GM21390 (cell line): Measurements from ENCODE around the gene TMC7.

Experiments
- ATAC-seq: cut with Tn5 transposase; IDR thresholded peaks from one replicate; pipeline ENCODE4 v1.9.1; 2021; ENCODE audit not compliant: unreplicated experiment

The TMC7 gene

DNA sequence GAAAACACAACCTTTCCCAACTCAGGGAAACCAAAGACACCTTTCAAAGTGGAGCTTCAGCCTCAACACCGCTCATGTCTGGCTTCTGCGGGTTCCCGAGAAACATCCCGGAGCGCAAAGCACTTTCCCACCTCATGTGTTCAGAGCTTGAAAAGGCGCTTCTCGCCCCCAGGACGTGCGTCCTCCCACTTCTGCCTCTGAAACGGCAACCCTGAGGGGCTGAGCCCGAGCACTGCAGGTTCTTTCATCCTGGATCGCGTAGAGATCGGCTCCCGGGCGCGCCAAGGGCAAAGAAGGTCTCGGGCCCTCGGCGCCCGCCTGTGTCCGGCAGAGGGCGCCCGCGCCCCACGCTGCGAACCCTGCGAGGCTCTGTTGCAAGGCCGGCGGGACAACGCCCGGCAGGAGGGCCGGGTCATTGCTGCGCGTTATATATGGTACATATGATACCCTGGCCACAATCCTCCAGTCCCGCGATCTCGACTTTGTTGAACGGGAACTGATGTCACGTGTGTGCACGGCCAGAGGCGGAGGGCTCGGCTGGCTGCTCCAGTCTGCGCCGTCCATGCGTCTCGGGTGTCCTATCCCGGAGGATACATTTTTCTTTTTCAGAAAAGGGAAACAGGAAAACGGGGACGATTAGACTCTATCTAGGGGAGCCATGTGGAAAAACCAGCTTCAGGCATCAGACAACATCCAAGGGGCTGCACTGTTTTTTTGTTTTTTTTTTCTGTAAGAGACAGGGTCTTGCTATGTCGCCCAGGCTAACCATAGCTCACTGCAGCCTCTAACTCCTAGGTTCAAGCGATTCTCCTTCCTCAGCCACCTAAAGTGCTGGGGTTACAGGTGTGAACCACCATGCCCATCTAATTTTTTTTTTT lies 102.8 kb downstream of the TMC7 start:
- ATAC-seq = no peak

DNA sequence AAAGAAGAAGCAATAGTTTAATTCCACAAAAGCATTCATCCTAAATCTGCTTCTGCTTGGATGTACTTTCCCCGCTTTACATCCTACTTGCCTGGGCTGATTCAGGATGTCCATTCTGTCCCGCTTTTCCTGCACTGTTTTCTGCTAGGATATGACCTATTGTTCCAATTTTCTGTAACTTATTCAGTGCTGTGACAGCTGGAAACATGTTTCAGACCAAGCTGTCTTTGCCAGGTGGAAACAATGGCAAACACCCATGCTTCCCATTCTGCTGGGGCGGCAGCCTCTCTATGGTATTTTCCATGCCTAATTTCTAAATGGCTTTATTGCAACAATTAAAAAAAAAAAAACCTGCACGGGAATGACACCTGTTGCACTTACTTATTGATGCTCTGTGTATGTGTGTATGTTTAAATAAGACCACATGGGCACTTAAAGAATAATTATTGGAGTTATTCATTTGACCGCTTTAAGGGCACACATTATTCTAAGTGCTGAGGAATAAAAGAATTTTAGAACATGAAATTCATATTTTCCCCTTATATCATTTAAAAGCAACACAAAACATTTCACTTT lies 104.7 kb downstream of the TMC7 start:
- ATAC-seq = no peak

DNA sequence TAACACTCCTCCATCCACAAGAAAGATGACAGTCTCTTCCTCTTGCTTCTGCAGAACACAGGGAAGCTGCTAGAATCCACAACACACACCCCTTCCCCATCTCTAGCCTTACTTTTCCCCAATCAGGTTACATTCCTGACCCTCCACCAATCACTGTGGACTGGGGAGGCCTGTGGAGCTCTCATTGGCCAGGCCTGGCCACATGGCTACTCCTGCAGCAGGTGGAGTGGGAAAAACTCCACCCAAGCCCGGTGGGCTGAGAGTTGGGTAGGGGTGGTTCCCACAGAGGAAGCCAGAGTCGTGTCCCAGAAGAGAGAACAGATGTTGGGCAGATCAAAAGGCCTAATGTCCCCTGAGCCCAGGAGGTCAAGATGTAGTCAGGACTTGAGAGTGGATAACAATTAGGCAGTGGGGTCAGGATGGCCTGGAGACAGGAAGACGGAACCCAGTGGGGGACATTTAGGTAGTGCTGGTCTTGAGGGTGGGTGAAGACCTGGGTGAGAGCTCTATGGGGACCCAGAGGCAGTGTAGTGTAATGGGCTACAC lies 105.7 kb downstream of the TMC7 start:
- no peak for ATAC-seq

DNA sequence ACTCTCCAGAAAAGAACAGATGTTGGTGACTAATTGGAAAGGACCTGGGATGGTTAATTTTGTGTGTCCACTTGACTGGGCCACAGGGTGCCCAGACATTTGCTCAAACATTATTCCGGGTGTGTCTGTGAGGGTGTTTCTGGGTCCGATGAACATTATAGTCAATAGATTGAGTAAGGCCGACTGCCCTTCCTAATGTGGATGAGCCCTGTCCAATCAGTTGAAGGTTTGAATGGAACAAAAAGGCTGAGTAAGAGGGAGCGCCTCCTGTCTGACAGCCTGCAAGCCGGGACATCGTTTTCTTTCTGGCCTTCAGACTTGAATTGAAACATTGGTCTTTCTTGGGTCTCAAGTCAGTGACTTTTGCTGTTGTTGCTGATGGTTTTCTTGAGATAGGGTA lies 107.2 kb downstream of the TMC7 start:
- no peak for ATAC-seq

DNA sequence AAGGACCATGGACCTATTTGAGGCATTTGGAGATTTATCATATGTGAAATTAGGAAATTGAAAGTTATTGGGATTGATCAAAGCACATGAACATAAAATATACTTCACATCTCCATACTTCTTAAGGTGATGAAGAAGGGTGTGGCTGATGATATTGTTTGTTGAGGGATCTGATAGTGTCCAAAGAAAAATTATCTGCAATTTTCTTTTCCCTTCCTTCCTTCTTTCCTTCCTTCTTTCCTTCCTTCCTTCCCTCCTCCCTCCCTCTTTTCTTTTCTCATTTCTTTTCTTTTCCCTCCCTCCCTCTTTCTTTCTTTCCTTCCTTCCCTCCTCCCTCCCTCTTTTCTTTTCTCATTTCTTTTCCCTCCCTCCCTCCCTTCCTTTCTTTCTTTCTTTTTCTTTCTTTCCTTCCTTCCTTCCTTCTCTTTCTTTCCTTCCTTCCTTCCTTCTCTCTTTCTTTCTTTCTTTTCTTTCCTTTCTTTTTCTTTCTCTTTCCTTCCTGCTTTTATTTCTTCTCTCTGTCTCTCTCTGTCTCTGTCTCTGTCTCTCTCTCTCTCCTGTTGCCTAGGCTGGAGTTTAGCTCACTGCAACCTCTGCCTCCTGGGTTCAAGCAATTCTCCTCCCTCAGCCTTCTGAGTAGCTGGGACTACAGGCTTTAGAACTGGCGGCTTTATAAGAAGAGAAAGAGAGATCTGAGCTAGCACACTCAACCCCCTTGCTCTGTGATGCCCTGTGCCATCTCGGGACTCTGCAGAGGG lies 109.1 kb downstream of the TMC7 start:
- no peak for ATAC-seq

DNA sequence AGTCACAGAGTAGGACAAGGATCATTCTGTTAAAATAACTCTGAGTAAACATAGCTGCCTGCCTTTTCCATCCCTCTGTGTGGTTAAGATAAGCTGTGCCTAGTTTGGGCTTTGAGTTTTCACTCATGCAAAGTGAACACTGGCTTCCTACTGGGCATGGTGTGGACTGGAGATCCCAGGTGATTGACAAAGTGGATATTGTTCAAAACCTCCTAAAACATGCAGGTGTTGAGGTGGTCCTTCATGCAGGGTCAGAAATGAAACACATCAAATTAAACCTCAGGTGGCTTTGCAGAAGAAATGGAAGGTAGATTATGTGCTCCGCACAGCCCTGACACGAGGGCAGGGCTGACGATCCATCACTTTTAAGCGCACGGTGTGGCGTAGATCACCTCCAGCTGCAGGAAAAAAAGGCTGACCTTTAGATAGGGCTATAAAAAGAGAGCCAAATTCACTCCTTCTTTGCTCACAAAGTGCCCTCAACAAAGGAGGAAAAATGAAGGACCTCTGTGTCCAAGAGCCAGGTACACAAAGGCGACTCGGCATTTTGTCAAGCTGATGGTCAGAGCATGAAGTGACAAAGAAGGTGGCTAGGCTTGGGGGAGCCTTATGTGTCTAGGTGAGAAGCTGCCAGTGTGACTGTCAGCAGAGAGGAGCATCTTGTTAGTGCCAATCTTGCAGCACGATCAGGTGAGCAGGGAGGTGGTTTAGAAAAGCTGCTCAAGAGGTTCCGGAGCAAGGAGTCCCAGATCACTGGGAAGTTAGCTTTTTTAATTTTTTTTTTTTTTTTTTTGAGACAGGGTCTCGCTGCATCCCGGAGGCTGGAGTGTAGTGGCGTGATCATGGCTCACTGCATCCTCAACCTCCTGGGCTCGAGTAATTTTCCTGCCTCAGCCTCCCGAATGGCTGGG lies 110.2 kb downstream of the TMC7 start:
- ATAC-seq = no peak

DNA sequence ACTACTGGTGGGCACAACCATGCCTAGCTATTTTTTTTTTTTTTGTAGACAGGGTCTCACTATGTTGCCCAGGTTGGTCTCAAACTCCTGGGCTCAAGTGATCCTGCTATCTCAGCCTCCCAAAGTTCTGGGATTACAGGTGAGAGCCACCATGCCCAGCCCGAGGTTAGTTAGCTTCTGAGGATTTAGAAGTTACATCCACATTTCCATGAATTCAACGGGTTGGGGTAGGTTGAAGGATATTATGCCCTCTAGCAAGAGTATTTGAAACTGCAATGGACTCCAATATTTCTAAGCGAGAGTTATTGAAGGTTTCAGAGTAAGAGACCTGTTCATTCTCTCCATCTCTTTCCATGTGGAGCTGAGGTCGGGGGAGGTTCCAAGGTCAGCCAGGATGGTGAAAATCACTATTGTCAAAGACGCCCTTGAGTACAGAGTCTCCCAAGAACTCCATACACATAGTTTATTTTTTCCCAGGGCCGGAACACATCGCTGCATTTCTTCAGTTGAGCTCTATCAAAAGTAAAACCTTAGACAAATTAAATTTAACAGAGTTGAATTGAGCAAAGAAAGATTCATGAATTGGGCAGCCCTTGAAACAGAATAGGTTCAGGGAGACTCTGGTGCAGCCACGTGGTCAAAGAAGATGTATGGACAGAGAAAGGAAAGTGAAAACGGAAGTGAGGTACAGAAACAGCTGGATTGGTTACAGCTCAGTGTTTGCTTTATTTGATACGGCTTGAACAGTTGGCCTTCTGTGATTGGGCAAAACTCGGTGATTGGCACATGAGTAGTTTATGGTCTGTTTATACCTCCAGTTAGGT lies 111.0 kb downstream of the TMC7 start:
- ATAC-seq = no peak

DNA sequence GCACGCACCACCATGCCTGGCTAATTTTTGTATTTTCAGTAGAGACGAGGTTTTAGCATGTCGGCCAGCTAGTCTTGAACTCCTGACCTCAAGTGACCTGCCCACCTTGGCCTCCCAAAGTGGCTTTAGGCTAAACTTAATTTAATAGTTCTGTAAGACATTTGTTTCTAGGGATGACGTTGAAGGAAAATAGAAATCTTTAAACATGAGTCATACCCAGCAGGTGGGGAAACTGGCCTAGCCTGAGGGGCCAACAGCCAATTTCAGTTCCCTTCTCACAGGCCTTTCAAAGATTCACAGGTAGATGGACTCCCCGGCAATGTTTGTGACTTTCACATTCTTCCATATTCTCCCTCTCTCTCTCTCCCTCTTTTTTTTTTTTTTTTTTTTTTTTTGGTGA lies 111.9 kb downstream of the TMC7 start:
- ATAC-seq = no peak

DNA sequence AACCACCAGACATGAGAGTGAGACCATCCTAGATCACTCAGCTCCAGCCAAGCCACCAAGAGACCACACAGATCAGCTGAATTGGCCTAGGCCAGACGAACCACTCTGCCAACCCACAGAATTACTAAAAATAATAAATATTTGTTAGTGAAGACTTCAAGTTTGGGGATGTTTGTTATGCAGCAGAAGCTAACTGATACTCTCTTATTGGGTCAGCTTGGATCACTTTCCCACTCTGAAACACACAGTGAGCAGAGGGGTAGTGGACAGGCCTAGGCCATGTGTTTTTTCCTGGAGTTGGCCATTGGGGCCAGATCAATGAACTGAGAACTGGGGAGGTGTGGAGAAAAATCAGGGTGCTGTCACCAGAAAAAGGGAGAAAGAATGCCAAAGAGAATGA lies 114.4 kb downstream of the TMC7 start:
- ATAC-seq = no peak

DNA sequence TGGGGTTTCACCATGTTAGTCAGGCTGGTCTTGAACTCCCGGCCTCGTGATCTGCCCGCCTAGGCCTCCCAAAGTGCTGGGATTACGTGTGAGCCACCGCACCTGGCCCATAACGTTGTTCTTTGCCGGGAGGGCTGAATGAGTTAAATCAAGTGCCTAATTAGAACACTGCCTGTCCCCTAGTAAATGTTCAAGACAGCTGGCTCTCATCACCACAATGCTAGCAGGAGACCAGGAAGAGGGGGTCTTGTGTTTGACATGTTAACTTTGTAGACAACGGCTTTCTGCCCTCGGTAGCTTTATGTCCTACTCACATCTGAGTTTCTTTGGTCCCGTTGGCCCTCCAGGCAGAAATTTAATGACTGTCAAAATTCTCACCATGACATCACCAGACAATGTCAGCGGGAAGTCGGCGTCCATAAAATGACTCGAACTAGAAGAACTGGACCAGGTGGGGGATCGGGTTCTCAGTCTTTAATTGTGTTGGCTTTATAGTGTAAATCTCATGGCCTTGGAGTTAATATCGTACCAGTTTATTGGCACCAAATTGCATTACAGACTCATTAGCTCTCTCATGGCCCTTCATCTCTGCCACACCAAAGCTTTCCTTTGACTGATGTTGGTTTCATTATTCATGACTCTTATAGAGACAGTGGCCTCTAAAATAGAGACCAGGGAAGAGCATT lies 118.6 kb downstream of the TMC7 start:
- ATAC-seq = no peak

DNA sequence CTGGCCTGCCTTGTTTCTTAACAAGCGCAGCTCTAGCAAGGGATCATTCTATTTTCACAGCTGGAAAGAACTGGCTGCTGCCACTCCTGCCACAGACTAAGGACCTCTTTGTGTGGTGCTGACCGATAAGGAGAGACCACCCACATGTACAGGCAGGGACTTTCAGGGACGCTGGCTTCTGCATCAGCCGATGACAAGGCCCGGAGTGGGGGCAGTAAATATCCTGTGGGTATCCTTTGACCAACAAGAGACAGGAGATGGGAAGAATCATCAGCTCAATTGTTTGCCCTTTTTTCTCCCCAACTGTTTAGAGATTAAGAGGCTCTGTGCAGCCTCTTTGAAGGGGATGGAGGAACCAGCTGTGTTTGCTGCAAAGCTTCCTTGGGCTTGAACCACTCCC lies 120.9 kb downstream of the TMC7 start:
- no peak for ATAC-seq

DNA sequence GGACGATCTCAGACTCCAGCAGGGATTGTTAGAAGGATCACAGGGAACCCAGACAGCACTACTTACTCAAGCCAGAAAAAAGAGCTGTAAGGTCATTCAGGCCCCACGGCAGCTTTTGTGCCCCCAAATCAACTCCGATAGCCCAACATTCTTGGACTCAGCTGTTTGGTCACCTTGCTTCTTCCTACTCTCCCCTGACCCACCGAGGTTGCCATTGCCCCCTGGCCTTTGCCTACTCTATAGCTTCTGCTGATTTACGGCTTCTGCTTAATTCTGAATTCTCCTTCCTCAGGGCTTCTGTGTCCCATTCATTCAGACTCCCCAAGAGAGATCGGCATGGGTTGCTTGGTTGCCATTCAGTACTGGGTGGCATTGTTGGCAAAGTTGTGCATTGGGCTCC lies 121.4 kb downstream of the TMC7 start:
- ATAC-seq = no peak

DNA sequence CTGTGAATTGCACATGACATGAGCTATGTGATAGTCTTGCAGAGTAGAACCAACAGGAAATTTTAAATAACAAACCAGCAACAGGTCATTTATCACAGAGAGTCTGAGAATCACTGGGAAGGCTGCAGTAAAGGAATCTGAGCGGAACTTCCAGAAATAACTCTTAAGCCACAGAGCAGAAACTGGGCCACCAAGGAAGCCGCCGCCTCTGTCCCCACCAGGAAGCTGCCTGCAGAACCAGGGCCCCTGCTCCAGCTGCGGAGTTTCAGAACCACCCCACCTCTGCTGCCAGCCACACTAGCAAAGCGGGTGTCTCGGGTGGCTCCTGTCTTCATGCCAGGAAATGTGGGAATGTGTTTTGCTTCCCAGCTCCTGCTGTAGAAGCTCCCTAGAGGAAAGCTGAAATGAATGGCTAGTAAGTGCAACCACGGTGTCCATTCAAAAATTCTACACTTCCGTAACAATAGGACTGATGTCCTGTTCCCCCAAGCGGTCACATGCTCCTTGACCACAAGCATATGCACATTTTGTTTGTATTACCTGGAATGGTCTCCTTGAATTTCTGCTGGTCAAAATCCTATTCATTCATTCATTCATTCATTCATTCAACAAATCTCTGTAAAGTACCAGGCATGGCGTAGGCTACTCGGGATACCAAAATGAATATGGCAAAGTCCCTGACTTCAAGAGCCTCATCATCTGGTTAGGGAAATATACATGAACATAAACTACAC lies 122.3 kb downstream of the TMC7 start:
- no peak for ATAC-seq

DNA sequence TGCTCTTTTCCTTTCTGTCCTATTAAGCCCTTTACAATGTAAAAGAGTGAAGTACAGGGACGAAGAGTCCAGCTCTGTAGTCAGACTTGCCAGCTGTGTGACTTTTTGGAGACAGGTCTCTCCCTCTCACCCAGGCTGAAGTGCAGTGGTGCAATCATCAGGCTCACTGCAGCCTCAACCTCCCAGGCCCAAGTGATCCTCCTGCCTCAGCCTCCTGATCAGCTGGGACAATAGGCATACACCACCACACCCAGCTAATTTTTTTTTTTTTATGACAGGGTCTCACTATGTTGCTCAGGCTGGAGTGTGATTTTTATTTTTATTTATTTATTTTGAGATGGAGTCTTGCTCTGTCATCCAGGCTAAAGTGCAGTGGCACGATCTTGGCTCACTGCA lies 122.9 kb downstream of the TMC7 start:
- ATAC-seq = no peak

DNA sequence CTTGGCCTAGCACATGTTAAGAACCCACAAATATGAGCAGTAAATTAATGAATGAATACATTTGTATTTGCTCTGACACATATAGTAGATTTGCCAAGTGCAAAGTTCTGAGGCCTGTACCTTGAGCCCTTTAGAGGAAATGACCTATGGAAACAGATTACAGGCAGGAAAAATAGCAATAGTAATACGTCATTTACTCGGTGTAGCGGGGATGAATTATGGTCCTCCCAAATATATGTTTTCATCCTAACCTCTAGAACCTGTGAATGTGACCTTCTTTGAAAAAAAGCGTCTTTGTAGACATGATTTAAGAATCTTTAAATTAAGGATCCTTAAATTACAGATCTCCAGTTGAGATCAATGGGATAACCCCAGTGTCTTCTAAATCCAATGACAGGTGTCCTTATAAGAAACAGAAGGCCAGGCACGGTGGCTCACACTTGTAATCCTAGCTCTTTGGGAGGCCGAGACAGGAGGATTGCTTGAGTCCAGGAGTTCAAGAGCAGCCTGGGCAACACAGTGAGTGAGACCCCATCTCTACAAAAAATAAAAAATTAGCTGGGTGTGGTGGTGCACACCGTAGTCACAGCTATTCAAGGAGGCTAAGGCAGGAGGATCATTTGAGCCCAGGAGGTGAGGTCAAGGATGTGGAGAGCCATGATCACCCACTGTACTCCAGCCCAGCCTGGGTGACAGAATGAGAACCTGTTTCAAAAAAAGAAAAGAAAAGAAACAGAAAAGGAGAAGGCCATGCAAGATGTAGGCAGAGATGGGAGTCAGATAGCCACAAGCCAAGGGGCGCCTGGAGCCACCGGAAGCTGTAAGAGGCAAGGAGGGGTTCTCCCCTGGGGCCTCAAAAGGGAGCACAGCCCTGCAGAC lies 124.9 kb downstream of the TMC7 start:
- ATAC-seq = no peak

DNA sequence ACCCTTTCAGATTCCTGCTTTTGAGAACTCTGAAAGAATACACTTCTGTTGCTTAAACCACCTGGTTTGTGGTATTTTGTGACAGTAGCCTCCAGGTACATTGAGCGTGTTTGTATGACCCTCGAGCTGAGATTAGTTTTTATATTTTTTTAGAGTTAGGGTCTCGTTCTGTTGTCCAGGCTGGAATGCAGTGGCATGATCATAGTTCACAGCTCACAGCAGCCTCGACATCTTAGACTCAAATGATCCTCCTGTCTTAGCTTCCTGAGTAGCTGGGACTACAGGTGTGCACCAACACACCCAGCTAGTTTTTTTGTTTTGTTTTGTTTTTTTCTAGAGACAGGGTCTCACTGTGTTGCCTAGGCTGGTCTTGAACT lies 125.5 kb downstream of the TMC7 start:
- ATAC-seq = no peak

DNA sequence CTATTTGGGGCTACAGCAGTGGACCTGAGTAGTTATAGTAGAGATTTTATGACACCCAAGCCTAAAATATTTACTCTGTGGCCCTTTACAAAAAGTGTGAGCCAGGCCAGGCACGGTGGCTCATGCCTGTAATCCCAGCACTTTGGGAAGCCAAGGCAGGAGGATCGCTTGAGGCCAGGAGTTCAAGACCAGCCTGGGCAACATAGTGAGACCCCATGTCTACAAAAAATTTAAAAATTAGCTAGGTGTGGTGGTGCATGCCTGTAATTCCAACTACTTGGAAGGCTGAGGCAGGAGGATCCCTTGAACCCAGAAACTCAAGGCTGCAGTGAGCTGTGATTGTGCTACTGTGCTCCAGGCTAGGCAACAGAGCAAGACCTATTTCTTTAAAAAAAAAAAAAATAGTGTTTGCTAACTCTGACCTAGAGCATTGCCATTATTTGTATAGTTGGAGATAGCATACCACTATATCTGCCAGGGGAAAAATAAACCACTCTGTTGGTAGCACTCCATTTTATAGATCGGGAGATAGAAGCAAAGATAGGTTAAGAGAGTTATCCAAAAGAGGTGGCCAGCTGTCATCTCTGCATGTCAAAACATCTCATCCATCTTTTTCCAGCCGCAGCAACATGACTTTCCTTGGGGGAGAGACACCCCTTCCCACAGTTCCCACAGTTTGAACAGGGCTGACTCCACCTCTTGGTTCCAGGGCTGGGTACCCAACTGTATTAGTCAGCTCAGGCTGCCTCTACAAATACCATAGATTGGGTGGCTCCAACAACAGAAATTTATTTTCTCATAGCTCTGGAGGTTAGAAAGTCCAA lies 127.0 kb downstream of the TMC7 start:
- no peak for ATAC-seq
